Neural crest cell (in vitro differentiated cells): ENCODE measurements around the gene TMEM269. TPM values are rescaled to one million over a fixed set of nuclear protein-coding genes. Genes with fewer than 3 reads are reported as not detected.
"Not testable (repeated sequence)": the region's sequence is repeated elsewhere in the genome, so short reads cannot be mapped to it uniquely, and the experiment has no call there.

ENCODE experiments used
- DNase-seq: peaks from one replicate; pipeline ENCODE4 v3.0.0; 2021; ENCODE audit warnings: low read depth, mixed read lengths, low spot score
- H3K27ac Mint-ChIP-seq: one replicate; pipeline ENCODE4 v1.8.0; 2021; ENCODE audit warnings: mild to moderate bottlenecking, mixed read lengths; ENCODE audit not compliant: unreplicated experiment
- H3K27me3 Mint-ChIP-seq: 2 replicates; pipeline ENCODE4 v1.8.0; 2021; ENCODE audit warnings: low read depth, mild to moderate bottlenecking, mixed read lengths
- H3K36me3 Mint-ChIP-seq: 2 replicates; pipeline ENCODE4 v1.8.0; 2021; ENCODE audit warnings: low read depth, mild to moderate bottlenecking, mixed read lengths
- H3K4me1 Mint-ChIP-seq: 2 replicates; pipeline ENCODE4 v1.8.0; 2021; ENCODE audit warnings: mixed read lengths
- H3K4me3 Mint-ChIP-seq: one replicate; pipeline ENCODE4 v1.8.0; 2021; ENCODE audit warnings: mild to moderate bottlenecking, mixed read lengths
- H3K9me3 Mint-ChIP-seq: 2 replicates; pipeline ENCODE4 v1.8.0; 2021; ENCODE audit warnings: mixed read lengths
- total RNA-seq: library from RNA; stranded (reverse); gene quantifications from 2 replicates; pipeline ENCODE4 v1.2.1, GENCODE V29; 2021
- TF ChIP-seq, protein P1 (sequence below): fragments of 200-600 bp; sonication (generic); conservative IDR thresholded peaks from 2 replicates; pipeline ENCODE4 v1.5.0; 2021; ENCODE audit warnings: antibody characterized with exemption, mild to moderate bottlenecking

TMEM269 gene
- total RNA-seq, 1 donor from 2014 or later = 0.70 TPM

GRCh38 chr1:42807056-42807668 lies 22.4 kb downstream of the TMEM269 start:
- TF ChIP-seq, protein P1, sequence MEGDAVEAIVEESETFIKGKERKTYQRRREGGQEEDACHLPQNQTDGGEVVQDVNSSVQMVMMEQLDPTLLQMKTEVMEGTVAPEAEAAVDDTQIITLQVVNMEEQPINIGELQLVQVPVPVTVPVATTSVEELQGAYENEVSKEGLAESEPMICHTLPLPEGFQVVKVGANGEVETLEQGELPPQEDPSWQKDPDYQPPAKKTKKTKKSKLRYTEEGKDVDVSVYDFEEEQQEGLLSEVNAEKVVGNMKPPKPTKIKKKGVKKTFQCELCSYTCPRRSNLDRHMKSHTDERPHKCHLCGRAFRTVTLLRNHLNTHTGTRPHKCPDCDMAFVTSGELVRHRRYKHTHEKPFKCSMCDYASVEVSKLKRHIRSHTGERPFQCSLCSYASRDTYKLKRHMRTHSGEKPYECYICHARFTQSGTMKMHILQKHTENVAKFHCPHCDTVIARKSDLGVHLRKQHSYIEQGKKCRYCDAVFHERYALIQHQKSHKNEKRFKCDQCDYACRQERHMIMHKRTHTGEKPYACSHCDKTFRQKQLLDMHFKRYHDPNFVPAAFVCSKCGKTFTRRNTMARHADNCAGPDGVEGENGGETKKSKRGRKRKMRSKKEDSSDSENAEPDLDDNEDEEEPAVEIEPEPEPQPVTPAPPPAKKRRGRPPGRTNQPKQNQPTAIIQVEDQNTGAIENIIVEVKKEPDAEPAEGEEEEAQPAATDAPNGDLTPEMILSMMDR = no peak
- H3K9me3 Mint-ChIP-seq = peaks cover 4% of the 10 kb centered on the region
- H3K27me3 Mint-ChIP-seq = no peaks in the 10 kb centered on the region
- no peak overlapping the region for H3K4me3 Mint-ChIP-seq
- no peak for DNase-seq
- H3K4me1 Mint-ChIP-seq = no peaks in the 10 kb centered on the region
- no peak overlapping the region for H3K27ac Mint-ChIP-seq
- peaks cover 18% of the 10 kb centered on the region for H3K36me3 Mint-ChIP-seq

GRCh38 chr1:42814815-42815214 lies 30.0 kb downstream of the TMEM269 start:
- H3K9me3 Mint-ChIP-seq, H3K27ac Mint-ChIP-seq, H3K27me3 Mint-ChIP-seq, H3K36me3 Mint-ChIP-seq, DNase-seq: not testable (repeated sequence)
- Mint-ChIP-seq H3K4me1 (peaks cover 29% of the 10 kb centered on the region), H3K4me3 (peak overlapping the region; percentile 39)

- H3K4me3 Mint-ChIP-seq = peak overlapping the region; percentile 83
- TF ChIP-seq, protein P1 = no peak
- H3K4me1 Mint-ChIP-seq = peaks cover 35% of the 10 kb centered on the region
- no peaks in the 10 kb centered on the region for H3K9me3 Mint-ChIP-seq
- no peak for DNase-seq
- H3K36me3 Mint-ChIP-seq = peaks cover 7% of the 10 kb centered on the region
- no peaks in the 10 kb centered on the region for H3K27me3 Mint-ChIP-seq
- H3K27ac Mint-ChIP-seq = peak overlapping the region; percentile 47
Measured at GRCh38 chr1:42815941-42816584, 31.3 kb downstream of the TMEM269 start.

DNA sequence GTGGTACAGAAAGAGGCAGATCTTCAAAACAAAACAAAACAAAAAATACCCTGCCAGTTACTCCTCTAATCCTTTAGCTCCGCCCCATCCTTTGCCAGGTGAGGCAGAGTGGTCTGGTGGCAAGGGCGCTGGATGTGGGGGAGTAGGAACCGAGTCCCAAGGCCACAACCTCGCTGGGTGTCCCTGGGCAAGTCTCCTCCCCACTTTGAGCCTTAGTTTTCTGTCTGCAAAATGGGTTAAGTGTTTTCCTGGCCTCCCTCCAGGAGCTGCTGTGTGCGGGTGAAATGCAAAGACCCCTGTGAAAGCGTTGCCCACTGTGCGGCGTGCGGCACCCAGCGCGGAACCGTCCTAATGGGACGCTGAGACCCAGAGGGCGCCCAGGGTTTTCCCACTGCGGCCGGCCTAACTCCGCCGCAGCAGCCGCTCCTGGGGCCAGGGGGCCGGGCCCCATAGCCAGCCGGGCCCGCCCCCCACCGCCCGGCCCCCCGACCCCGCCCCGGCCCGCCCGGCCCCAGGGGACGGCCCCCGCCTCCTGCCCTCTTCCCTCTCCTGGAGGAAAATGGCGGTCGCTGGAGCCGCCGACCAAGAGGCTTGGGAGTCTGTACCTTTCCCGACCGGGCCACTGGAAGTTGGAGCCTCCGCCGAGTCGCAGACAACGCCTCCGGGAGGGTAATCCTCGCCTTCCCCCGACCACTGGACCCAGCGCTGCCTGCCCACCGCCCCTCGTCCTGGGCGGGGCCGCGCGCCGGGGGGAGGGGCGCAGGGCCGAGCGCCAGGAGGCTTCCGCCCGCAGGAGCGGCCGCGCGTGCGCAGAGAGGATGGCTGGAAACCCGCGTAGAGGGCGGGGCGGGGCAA lies 32.0 kb downstream of the TMEM269 start, which contains the start of the genes ERMAP and SVBP:
TSS of gene ERMAP (plus strand) at position 538 of the 855 bp plus-strand sequence. CDS start 13,327 bp downstream, outside the sequence.
TSS of gene SVBP (minus strand) at position 813 of the 855 bp plus-strand sequence. CDS start 853 bp downstream, outside the sequence.
- Mint-ChIP-seq H3K27ac (peak within 1 kb of the TSS; percentile 90), H3K4me1 (peaks cover 35% of the 10 kb centered on the region), H3K27me3 (no peaks in the 10 kb centered on the region), H3K4me3 (peak within 1 kb of the TSS; percentile 83), H3K36me3 (peaks cover 4% of the 10 kb centered on the region), H3K9me3 (no peaks in the 10 kb centered on the region)
- peak; percentile 95 for DNase-seq
- TF ChIP-seq, protein P1 = no peak

DNA sequence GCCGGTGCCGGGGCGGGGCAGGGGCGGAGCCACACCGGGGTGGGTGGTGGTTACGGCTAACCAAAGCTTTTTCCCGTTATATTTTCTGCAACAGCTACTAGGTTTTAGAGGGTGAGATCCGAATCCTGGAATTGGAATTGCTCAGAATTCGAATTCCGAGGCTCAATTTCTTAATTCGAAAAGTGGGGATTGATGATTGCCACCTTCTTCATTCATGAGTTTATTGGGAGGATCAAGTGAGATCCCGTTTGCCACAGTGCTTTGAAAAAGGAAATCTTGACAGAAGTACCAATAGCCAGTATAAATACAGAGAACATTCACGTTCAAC lies 32.6 kb downstream of the TMEM269 start:
- no peak for DNase-seq
- H3K27ac Mint-ChIP-seq = no peak overlapping the region
- peaks cover 4% of the 10 kb centered on the region for H3K36me3 Mint-ChIP-seq
- TF ChIP-seq, protein P1 = no peak
- H3K4me1 Mint-ChIP-seq = peaks cover 35% of the 10 kb centered on the region
- H3K4me3 Mint-ChIP-seq = peak overlapping the region; percentile 62
- no peaks in the 10 kb centered on the region for H3K27me3 Mint-ChIP-seq
- no peaks in the 10 kb centered on the region for H3K9me3 Mint-ChIP-seq
